ENCODE data around the gene TWSG1.
"Not testable (repeated sequence)": the region's sequence is repeated elsewhere in the genome, so short reads cannot be mapped to it uniquely, and the experiment has no call there.

The TWSG1 gene

GRCh38 chr18:9348766-9349165 is 14.2 kb downstream of the TWSG1 start:
- H3K4me3 ChIP-seq (ENCODE audit: low read length), result no peak overlapping the region; the same call in 1 of the 2 replicates
- TF ChIP-seq ZNF274 (IDR thresholded peaks at IDR 0.05; ENCODE audit: low read depth, low read length), result no peak

- H3K4me3 ChIP-seq (ENCODE audit: low read length), result no peak overlapping the region
- no peak for TF ChIP-seq ZNF274 (IDR thresholded peaks at IDR 0.05; ENCODE audit: low read depth, low read length)
Measured at GRCh38 chr18:9353596-9353995, 19.0 kb downstream of the TWSG1 start.

GRCh38 chr18:9354256-9354655 is 19.7 kb downstream of the TWSG1 start:
- no peak for TF ChIP-seq ZNF274 (IDR thresholded peaks at IDR 0.05; ENCODE audit: low read depth, low read length)
- no peak overlapping the region for H3K4me3 ChIP-seq (ENCODE audit: low read length)

GRCh38 chr18:9356976-9357375 is 22.4 kb downstream of the TWSG1 start:
- no peak for TF ChIP-seq ZNF274 (IDR thresholded peaks at IDR 0.05; ENCODE audit: low read depth, low read length)
- no peak overlapping the region for H3K4me3 ChIP-seq (ENCODE audit: low read length)

DNA sequence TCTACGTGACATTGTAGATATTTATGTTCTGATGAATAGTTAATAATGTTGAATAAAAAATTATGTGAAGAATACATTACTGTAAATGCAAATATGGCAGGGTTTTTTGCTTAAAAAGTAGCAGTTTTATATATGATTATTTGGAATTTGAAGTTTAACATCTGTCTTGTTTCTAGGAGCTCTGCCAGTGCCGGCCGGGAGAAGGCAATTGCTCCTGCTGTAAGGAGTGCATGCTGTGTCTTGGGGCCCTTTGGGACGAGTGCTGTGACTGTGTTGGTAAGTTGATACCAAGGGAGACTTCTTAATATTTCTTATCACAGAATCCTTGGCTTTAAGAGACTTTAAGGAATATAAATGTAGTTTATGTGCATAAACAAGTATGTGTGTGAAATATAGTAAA is 25.2 kb downstream of the TWSG1 start:
- no peak for TF ChIP-seq ZNF274 (IDR thresholded peaks at IDR 0.05; ENCODE audit: low read depth, low read length)
- H3K4me3 ChIP-seq (ENCODE audit: low read length), result no peak overlapping the region

DNA sequence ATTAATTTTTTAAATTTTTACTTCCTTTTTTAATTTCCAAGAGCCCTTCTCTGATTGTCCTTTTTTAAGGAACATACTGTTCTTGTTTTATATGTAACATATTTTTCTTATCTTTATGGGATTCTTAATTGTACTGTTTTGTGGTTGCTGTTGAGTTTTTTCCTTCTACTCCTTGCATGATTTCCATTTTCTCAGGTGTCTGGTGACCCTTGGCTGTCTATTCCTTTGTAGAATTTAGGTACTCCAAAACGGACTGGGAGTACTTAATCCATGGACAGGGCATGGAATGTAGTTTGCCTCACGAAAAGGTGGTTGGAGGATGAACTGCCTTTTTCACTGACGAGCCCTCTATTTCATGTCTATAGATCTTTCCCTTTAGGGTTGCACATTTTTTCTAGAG is 26.6 kb downstream of the TWSG1 start:
- no peak overlapping the region for H3K4me3 ChIP-seq (ENCODE audit: low read length)
- TF ChIP-seq ZNF274 (IDR thresholded peaks at IDR 0.05; ENCODE audit: low read depth, low read length), result no peak

GRCh38 chr18:9362869-9363268 is 28.3 kb downstream of the TWSG1 start:
- TF ChIP-seq ZNF274 (IDR thresholded peaks at IDR 0.05; ENCODE audit: low read depth, low read length), result no peak
- H3K4me3 ChIP-seq (ENCODE audit: low read length), result no peak overlapping the region

DNA sequence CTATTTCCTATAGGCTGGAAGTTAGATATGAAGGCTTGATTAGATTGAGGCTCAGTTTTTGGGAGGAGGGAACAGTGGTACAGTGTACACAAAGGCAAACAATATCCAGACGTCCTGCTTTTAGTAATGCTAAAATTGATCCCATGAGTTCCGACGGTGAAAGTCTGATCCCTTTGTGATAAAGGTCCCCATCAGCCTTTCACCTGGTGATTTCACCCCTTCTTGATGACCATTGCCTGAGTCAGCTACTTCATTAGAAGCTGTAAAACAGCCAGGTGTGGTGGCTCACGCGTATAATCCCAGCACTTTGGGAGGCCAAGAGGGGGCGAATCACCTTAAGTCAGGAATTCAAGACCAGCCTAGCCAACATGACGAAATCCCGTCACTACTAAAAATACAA is 29.7 kb downstream of the TWSG1 start:
- no peak overlapping the region for H3K4me3 ChIP-seq (ENCODE audit: low read length)
- no peak for TF ChIP-seq ZNF274 (IDR thresholded peaks at IDR 0.05; ENCODE audit: low read depth, low read length)

DNA sequence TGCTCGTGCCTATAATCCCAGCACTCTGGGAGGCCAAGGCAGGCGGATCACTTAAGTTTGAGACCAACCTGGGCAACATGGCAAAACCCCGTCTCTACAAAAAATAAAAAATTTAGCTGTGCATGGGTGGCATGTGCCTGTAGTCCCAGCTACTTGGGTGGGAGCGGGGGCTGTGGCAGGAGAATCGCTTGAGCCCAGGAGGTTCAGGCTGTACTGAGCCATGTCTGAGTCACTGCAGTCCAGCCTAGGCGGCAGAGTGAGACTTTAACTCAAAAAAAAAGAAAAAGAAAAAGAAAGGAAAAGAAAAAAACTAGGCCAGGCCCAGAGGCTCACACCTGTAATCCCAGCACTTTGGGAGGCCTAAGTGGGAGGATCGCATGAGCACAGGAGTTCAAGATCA is 30.8 kb downstream of the TWSG1 start:
- no peak for TF ChIP-seq ZNF274 (IDR thresholded peaks at IDR 0.05; ENCODE audit: low read depth, low read length)

DNA sequence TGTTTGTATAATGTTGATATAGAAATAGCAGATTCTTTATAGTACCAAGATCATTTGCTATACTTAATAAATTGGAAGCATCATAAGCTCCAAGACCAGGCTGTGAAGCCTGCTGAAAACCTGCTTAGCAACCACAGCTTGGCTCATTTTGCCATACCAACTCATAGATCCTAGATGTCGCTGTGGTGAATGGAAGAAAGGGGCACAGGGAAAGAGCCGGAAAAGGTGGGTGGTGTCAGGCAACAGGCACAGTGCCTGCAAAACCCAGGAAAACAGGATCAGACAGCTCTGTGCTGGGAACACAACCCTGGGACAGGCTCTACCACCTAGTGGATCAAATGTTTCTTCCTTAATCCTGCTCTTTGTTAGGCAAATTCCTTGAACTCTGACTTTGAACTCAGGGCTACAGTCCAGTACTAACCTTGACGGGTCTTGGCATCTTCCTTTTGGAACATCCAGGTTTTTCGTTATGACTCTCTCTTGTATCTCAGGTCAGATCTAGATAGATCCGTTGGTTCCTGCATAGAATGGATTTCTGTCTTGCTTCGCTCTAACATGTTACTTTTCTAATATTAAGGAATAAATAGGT is 31.6 kb downstream of the TWSG1 start:
- TF ChIP-seq ZNF274 (IDR thresholded peaks at IDR 0.05; ENCODE audit: low read depth, low read length), result no peak
- H3K4me3 ChIP-seq (ENCODE audit: low read length), result no peak overlapping the region

More for the DNA sequence above, 30.8 kb downstream of the TWSG1 start:
- no peak overlapping the region for H3K4me3 ChIP-seq (ENCODE audit: low read length)

DNA sequence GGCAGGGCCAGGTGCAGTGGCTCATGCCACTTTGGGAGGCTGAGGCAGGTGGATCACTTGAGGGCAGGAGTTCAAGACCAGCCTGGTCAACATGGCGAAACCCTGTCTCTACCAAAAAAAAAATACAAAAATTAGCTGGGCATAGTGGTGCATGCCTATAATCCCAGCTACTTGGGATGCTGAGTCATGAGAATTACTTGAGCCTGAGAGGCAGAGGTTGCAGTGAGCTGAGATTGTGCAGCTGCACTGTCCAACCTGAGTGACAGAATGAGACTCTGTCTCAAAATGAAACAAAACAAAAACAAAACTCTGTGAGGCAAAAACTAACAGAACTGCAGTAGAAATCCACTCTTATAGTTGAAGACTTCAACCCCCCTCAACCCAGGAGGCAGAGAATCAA is 38.7 kb downstream of the TWSG1 start:
- H3K4me3 ChIP-seq (ENCODE audit: low read length), result not testable (repeated sequence)

- TF ChIP-seq ZNF274 (IDR thresholded peaks at IDR 0.05; ENCODE audit: low read depth, low read length), result no peak
- no peak overlapping the region for H3K4me3 ChIP-seq (ENCODE audit: low read length)
Measured at GRCh38 chr18:9379118-9379517, 44.5 kb downstream of the TWSG1 start.

DNA sequence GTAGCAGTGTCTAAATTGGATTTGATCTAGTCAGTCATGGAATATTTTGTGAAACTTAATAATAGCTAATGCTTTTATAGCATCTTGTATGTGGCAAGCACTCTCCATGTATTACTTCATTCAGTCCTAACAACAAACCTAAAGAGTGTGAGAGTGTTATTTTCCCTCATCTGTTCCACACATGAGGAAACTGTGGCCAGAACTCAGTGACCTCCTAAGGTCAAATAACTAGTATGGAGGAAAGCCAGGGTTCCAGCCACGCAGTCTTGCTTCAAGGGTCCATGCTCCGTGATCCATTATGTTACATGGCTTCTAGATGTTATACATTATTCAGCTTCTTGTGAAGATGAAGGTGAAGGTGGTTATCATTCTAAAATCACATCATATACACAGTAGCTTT is 45.5 kb downstream of the TWSG1 start:
- no peak overlapping the region for H3K4me3 ChIP-seq (ENCODE audit: low read length)
- TF ChIP-seq ZNF274 (IDR thresholded peaks at IDR 0.05; ENCODE audit: low read depth, low read length), result no peak

GRCh38 chr18:9380621-9381395 is 46.2 kb downstream of the TWSG1 start:
- H3K4me3 ChIP-seq (ENCODE audit: low read length), result no peak overlapping the region
- TF ChIP-seq ZNF274 (IDR thresholded peaks at IDR 0.05; ENCODE audit: low read depth, low read length), result no peak

GRCh38 chr18:9386879-9387278 is 52.3 kb downstream of the TWSG1 start:
- no peak for TF ChIP-seq ZNF274 (IDR thresholded peaks at IDR 0.05; ENCODE audit: low read depth, low read length)
- no peak overlapping the region for H3K4me3 ChIP-seq (ENCODE audit: low read length)

DNA sequence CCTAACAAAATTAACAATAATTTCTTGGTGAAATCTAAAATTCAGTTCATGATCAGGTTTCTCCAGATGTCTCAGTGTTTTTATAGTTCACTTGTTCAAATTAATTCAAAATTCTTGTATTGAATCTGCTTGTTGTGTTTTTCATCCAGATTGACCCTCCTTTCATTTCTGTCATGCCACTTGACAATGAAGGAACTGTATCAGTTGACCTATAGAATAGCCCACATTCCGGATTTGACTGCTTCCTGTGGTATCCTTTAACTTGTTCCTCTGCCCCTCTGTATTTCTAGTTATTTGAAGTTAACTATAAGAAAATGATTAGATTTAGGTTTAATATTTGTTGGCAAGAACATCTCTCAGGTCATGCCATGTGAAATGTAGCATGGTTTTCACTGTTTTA is 53.3 kb downstream of the TWSG1 start:
- H3K4me3 ChIP-seq (ENCODE audit: low read length), result no peak overlapping the region
- TF ChIP-seq ZNF274 (IDR thresholded peaks at IDR 0.05; ENCODE audit: low read depth, low read length), result no peak

Measured in GM08714 (cell line).